Smooth muscle cell of the brain vasculature (primary cell): ENCODE measurements around the gene MYO5B.

Source experiments
- DNase-seq: peaks from one replicate; pipeline ENCODE4 v3.0.0-alpha.2; 2012; ENCODE audit warnings: low read depth, low spot score

Gene MYO5B

DNA sequence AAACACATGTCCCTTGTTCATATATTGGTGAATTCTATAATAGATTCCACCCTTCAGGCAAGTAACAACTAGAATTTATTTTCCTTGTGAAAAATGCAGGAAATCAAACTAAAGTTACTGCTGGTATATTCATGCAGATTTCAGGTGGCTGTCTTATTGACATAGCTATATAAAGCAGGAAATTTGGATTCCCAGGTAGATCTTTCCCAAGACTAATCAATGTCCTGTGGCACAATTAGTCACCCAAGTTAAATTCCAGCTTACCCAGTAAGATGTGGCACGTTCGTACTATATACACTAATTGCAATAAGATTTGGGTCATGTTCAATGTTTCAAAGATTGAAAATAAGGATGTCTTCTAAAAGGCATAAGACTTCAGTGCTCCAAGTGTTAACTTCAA lies 42.0 kb downstream of the MYO5B start:
- no peak for DNase-seq

DNA sequence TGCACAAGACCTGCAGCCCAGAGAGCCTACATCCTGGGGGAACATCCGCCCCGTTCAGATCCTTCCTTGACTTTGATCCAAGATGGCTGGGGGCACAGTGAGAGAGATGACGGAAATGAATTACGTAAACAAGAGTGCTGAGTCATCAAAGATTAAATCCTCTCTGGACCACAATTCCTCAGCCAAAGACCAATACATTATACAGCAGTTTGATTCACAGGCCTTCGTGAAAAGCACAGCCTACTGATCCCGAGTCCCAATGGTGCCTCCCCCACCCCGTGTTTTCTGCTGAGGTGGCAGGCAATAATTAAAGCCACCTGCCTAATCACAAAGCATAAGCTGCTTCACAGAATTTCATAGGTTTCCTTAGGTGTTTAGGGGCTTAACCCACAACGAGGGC lies 43.0 kb downstream of the MYO5B start:
- no peak for DNase-seq

DNA sequence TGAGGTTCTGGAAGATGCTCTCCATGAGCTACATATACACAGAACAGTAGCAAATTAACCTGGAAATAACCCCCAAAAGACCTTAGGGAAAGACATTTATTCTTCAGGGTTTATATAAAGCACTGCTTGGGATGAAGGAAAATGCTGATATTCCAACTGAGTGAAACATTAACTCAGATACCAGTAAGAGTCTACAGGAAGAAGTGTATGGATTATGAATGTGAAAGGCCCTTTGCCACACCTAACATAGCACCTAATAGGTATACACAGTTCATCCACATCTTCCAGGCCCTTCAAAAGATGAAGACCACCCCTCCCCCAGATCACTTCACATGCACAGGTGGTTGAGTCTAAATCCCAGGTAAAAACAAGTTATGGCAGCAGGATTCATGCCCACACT lies 50.4 kb downstream of the MYO5B start:
- no peak for DNase-seq

DNA sequence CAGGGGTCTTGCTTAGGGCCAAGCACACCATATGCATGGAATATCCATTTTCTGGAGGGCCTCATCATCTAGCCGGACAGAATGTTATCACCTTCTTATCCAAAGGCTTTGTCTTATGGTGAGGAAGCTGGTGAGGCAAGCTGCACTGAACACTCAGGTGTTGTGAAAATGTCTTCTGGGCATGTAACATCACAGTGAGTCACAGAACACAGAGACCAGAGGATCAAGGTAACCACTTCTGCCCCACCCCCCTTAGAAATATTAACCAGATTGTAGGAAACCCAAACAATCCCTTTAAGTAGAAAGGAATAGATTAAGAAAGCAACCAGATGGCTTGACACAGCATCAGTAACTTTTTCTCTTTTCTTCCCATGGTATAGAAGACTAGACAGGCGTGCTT lies 51.1 kb downstream of the MYO5B start:
- DNase-seq: no peak

DNA sequence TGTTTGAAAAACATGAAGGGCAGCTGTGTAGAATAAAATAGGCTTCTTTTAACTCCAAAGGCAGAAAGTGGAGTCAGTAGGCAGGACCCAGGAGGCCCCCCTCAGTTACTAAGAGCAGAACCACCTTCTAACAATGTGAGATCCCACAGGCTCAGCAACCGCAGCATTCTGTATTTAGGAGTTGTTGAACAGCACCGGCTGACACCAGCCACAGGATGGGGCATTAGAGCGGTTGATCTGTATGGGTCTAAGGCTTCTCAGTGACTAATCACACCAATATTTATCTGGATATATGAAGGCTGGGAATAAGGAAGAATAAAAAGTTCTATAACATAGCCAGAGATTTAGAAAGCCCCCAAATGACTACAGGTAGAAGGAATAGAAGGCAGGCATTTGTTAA lies 51.7 kb downstream of the MYO5B start:
- no peak for DNase-seq

DNA sequence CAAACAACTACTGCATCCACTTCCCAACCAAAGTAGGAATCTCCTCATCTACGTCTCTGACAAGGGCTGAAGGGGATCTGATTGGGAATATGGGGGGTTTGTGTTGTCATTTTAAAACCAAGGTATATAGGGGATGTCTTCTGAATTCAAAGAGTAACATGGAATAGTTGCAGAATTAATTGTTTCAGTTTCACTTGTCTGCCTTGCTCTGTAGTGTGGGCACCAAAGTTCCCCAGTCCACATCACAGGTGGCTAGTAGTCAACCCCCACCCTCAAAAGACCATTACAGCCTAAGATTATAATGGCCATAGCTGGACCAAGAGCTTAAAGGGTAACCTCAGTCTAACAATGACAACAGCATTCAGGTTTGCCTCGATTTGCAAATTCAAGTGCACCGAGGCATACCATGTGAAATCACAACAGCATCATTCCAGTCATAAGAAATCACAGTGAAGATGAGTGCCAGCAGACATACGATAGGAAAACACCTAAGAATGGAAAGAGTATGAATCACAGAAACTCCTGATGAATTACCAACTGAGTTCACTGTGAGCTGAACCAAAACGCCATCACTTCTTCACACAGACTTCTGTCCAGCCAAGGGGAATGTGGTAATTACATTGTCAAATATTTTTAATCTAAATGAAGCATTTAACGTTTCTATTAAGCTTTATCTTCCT lies 52.4 kb downstream of the MYO5B start:
- DNase-seq: no peak

DNA sequence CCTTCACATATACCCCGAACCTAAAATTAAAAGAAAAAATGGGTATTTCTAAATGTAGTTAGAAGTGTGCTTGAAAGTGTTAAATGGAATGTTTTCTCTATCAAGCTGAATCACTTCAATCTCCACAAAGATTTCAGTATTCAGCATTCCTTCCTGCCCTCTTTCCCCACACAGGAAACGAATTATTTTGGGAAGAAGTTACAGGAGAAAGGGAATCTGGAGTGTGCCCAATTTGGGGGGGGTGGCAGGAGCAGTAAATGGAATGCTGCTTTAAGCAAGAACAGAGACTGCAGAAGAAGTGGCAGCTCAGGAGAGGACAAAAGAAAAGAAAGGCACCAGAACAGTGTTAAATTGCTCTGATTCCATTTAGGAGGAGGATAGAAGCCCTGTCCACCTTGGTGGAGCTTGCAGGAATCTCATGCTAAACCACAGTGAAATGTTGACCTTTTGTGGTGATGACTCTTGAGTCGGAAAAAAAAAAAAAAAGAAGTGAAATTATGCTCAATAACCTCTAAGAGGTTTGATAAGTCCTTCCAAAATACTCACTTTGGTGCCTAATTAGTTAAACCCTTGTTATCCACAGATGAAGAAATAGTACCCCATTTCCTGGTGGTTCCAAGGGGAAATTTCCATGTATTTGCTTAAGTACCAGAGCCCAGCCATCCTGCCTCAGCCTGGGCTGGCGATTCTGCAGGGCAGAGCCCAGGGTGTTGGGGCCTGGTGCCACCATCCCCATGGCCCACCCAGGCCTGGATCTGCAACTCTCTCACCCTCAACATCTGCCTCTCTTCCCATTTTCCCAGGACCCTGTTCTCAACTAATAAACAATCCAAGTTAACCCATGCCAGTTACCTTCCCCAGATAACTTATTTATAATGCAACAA lies 56.5 kb downstream of the MYO5B start:
- DNase-seq: no peak

DNA sequence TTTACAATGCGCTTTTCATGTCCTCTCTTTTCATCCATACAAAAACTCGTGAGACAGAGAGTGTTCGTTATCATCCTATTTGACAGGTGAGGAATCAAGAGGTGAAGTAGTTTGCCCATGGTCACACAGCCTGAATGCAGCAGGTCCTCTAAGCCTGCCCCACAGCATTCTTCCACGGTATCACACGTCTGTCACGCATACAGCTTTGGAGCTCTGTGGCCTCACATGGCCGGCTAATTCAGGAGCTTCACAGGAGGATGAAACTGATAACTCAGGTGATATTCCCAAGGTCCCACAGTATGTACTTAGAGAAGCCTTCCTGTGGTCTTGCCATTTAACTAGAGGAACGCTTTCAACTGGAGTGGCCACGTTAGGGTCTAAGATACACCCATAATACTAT lies 59.0 kb downstream of the MYO5B start:
- no peak for DNase-seq

DNA sequence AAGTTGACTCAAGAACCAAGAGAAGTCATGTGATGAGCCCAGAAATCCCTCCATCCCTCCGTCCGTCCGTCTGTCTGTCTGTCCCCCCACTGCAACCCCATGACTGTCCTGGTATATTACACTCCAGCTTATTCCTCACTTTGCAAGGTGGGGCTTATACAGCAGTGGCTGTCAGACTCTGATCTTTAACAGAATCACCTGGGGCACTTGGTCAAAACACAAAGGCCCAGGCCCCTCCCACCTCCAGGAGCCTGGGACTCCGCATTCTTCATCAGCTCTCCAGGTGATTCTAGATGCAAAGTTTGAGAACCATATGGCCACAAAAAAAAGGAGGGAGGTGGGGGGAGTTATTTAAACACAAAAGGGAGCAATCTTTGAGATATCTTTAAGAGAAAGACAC lies 61.4 kb downstream of the MYO5B start:
- no peak for DNase-seq

DNA sequence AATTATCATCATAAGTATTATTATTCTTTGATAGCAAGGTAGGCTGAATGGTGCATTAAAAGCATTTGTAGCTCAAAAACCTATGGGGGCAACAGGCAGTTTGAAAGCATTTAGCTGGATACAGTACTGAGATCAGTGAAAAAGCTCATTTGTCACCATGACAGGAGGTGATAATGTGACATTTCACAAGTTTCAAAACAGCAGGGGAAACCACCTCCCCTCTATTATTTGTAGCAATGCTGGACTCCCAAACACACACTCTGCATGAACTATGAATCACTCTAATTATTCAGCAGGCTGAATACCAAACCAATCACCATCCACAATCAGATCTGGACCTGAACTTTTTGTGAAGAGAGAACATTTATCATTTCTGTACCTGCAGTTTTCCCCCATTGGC lies 63.4 kb downstream of the MYO5B start:
- no peak for DNase-seq

DNA sequence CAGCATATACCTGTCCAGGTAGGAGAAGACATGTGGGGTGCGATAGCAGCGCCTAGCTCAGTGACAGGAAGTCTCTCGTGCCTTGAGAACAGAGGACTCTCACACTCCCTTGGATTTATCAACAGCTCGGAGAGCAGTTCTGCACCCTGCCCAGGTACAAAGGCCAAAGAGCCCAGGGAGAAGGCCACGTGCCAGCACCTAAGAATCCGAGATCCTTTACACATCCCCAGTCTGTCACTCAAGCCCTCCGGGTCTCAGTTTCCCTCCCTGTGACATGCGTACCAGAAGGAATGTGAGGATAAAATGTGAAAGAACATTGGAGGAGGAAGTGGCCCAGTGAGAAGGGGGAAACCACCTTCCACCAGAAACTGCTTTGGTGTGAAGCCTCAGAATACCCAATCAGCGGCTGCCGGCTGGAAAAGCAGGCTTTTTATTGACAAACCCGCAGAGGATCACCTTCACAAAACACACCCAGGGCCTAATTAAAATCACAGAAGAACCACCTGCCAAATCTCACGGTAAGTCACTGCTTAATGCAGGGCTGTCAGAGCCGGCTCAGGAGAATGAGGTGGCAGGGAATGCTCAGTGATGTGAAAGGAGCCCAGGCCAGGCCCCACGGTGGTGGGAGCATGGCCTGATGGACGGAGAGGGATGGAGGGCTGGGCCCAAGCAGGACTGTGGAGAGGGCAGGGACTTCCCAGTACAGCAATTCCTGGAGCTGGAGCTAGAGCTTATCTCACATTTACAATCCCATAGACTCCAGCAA lies 66.3 kb downstream of the MYO5B start:
- DNase-seq: no peak

DNA sequence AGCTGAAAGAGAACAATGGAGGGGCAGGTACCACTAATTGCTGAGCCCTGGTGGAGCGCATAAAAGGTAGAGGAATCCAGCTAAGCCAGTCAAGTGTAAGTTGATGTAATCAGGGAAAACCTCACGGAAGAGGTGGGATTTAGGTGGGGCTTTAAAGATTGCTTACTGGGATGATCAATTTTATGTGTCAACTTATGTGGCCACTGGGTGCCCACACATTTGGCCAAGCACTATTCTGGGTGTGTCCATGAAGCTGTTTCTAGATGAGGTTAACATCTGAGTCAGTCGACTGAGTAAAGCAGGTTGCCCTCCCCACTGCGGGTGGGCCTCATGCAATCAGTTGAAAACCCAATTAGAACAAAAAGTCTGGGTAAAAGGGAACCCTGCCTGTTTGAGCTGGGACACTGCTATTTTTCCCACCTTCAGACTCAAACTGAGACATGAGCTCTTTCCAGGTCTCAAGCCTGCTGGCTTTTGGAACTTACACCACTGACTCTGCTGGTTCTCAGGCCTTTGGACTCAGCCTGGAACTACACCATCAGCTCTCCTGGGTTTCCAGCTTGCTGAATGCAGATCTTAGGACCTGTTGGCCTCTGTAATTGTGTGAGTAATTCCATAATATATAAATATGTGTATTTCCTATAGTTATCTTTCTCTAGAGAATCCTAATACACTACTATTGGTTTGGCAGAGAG lies 67.3 kb downstream of the MYO5B start:
- DNase-seq: no peak

DNA sequence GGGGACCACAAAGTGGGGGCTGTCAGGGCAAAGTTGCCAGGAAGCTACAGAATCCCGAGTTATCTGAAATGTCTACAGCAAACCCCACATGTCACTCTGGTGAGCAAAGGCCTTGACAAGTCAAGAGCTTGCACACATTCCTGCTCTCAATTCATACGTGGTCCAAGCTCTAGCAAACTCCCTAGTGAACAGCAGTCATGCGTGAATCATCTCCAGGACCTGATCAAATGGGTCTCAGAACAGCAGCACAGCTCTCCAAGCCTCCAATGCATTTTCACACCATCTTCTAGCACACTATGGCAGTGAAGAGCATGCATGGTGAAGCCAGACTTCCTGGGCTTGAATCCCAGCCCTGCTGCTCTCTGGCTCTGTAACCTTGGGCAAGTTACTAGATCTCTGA lies 68.5 kb downstream of the MYO5B start:
- no peak for DNase-seq

DNA sequence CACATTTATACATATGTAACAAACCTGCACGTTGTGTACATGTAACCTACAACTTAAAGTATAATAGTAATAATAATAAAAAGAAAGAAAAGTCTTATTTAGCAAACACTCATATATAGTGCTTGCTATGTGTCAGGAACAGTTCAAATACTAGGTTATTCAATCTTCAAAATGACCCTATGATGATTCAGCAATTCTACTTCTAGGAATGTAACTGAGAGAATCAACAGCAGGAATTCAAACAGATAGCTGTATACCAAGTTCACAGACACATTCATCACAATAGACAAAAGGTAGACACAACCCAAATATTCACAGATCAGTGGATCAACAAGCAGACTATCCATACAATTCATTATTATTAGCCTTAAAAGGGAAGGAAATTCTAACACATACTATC lies 69.5 kb downstream of the MYO5B start:
- no peak for DNase-seq

DNA sequence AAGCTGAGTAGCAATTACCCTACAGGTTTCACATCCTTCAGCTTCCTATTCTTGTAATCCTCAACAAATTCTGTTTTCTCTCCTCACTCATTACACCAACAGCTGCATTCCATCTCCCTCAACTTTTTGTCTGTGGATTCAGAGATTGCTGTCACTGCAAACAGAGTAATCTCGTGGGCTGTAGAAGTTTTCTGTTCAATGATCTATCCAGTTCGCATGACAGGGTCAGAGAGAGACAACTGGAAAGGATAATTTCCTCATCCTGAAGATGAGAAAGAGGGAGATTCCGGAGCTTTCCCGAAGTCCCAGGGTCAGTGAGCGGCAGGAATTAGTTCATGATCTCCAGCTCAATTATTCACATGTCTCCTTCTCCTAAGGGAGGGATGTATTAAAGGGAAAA lies 75.7 kb downstream of the MYO5B start:
- no peak for DNase-seq

DNA sequence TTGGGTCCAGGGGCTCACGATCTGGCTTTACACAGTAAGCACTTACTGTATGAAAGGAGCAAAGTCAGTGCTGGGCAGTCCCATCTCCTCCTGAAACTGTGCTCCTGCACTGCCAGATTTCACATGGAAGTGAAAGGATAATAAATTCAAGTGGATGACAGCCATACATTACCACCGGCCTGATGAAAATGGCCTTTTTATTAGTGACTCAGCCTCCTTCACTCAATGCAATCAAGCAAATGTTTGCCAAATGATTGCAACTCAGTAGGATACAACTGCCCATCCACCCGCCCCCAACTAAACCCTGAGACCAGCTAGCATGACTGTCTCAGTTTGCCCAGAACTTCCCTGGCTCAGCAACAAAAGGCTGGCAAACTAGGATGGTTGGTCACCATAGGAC lies 77.1 kb downstream of the MYO5B start:
- DNase-seq: no peak

DNA sequence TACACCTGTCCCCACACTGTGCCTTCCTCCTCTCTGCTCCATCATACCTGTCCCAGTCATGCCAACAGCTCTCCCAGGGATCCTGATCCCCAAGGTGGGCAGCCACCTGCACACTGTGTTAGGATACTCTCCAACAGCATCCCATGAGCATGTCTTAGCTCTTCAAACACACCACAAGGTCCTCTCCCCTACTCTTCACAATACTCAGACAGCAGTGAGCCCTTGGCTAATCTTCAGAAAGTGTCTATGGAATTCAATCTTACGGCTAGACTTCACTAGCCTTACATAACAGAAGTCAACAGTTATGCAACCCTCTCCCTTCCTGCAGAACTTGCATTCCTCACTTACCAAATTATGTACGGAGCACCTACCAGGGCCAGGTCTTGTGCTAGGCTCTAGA lies 79.9 kb downstream of the MYO5B start:
- DNase-seq: no peak

DNA sequence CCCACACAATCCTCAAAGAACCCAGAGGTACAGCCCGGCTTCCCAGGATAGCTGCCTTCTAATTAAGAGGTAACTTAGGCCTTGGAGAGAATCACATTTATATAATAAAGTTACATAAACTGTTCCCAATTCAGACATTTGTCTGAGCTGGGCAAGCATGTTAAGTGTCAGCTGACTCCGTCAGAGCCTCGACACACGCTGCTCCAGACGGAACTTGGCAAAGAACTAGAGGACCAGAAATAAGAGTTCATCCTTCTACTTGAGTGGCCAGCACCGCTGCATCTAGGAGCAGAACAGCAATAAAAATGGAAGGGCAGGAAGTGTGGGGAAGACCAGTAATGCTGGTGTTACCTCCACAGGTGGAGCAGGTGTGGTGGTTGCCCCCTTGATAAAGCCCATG lies 80.5 kb downstream of the MYO5B start:
- DNase-seq: no peak

DNA sequence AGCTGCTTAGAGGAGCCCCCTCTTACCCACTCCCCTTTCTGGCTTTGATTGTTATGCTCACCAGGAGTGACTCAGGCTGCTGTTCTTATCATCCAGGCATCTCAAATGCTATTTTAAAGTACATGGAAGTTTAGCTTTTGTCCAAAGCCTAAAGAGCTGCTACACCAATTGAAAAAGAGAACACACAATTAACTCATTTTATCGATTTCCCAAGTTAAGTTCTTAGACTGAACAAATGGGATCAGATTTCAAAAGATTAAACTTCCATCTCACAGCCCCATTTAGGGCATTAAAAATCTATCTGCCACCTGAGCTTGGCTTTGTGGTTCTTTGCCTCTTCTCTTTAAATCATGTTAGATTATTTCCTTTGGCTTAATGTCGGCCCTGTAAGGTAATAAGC lies 81.2 kb downstream of the MYO5B start:
- no peak for DNase-seq

DNA sequence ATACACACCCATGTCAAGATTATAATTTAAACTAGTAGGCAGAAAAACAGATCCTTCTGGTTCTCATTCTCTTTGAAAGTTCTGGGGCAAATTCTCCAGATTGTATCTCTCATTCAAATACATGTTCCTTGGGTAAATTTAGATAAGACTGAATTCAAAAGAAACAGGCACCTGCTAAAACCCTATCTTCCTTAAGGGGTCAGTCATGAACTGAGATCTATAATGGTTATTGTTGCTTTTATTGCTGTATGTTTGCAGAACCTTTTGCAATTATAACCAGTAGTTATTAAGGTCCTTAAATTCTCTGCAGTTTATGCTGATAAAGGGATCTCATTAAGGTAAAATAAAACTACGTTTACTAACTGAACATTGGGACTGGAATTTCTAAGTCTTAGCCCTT lies 83.5 kb downstream of the MYO5B start:
- no peak for DNase-seq

DNA sequence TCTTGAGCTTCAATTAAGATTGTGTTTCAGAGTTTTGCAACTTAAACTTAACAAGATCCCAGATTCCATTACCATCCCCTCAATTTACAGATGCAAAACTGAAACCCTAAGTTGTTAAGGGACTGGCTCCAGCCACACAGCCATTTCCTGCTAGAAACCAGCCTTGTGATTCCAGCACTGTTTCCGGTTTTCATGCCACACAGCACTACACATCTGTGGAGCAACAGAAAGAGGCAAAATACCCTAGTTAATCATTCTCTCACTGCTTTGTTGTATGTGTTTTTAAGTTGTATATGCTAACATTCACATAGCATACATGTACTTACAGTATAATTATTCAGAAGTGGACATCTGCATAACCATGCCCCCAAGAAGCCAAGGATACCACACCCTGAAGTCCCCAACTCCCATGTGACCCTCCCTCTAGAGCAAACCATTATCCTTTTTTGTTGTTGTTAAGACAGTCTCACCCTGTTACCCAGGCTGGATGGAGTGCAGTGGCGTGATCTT lies 87.4 kb downstream of the MYO5B start:
- DNase-seq: no peak

DNA sequence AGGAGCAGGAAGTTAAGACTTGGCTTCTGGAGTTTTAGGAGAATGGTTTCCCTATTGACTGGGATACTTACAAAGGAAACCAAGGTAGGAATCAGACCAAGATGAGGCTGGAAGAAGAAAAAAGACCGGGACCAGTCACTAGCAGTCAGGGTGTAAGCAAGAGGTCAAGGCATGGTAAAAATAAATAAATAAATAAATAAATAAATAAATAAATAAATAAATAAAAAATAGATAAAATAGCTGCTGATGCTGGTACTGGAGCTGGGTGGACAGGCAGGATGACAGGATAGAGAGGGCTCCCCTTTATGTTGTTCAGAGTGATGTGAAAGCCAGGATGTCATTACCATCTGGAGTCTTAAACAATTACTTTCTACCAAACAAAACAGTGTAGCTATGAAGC lies 89.9 kb downstream of the MYO5B start:
- DNase-seq: no peak
